IMR-90 (cell line): Measurements from ENCODE around the gene SLC6A17. TPM values are rescaled to one million over a fixed set of nuclear protein-coding genes. Genes with fewer than 3 reads are reported as not detected.

Source experiments
- ATAC-seq: fragments of 200-7000 bp; cut with Tn5 transposase; 2 replicates; pipeline ENCODE4 v1.9.1; 2020; ENCODE audit warnings: low read depth, mild to moderate bottlenecking, moderate library complexity
- BruUV-seq: library from RNA; stranded (reverse); fragments of 400-500 nt; replicated peaks from 2 replicates; lab custom pipeline; 2021; lab: Mats Ljungman, UMichigan
- CTCF ChIA-PET: fragments of 300-600 bp; formaldehyde crosslinking; extraction: SDS; loops from one replicate; lab custom pipeline; 2021; ENCODE audit warnings: antibody characterized with exemption; lab: Yijun Ruan, JAX
- POLR2A ChIA-PET: fragments of 300-600 bp; sonication (Branson Sonifier 250); formaldehyde crosslinking; loops from one replicate; lab custom pipeline; 2022; ENCODE audit warnings: antibody characterized with exemption; ENCODE audit not compliant: unreplicated experiment; lab: Charles Lee
- DNase-seq: peaks from one replicate; pipeline ENCODE4 v3.0.0; 2013
- H2AFZ ChIP-seq: replicated peaks from 2 replicates; pipeline ENCODE3; 2013; ENCODE audit warnings: low read length, mild to moderate bottlenecking; ENCODE audit not compliant: poor library complexity
- H2AK5ac ChIP-seq: 2 replicates; pipeline ENCODE4 v1.6.1; 2013; ENCODE audit warnings: low read depth, low read length, inconsistent platforms
- H2AK9ac ChIP-seq: replicated peaks from 2 replicates; pipeline ENCODE3; 2013; ENCODE audit warnings: mild to moderate bottlenecking, low read depth, low read length, moderate library complexity; ENCODE audit not compliant: poor library complexity
- H2BK120ac ChIP-seq: 2 replicates; pipeline ENCODE4 v1.6.1; 2013; ENCODE audit warnings: low read depth, low read length, inconsistent platforms
- H2BK15ac ChIP-seq: 3 replicates; pipeline ENCODE4 v1.6.1; 2013; ENCODE audit warnings: low read depth, low read length, inconsistent platforms
- H2BK20ac ChIP-seq: 2 replicates; pipeline ENCODE4 v1.6.1; 2013; ENCODE audit warnings: low read depth, mild to moderate bottlenecking, inconsistent platforms, low read length, moderate library complexity
- H2BK5ac ChIP-seq: 2 replicates; pipeline ENCODE4 v1.6.1; 2013; ENCODE audit warnings: mild to moderate bottlenecking, low read depth, low read length, inconsistent platforms; ENCODE audit not compliant: poor library complexity, severe bottlenecking
- H3K14ac ChIP-seq: replicated peaks from 2 replicates; pipeline ENCODE4 v1.6.1; 2013; ENCODE audit warnings: low read depth, low read length, inconsistent platforms
- H3K18ac ChIP-seq: 2 replicates; pipeline ENCODE4 v1.6.1; 2013; ENCODE audit warnings: low read depth, low read length, control low read depth
- H3K23ac ChIP-seq: 2 replicates; pipeline ENCODE4 v1.6.1; 2013; ENCODE audit warnings: low read depth, low read length, inconsistent platforms
- H3K27ac ChIP-seq: 2 replicates; pipeline ENCODE4 v1.5.1; 2013; ENCODE audit warnings: mild to moderate bottlenecking, control low read depth, low read length; ENCODE audit not compliant: insufficient read depth
- H3K27me3 ChIP-seq: 2 replicates; pipeline ENCODE4 v1.6.1; 2013; ENCODE audit warnings: low read length; ENCODE audit not compliant: control insufficient read depth, insufficient read depth
- H3K36me3 ChIP-seq: 2 replicates; pipeline ENCODE4 v1.6.1; 2013; ENCODE audit warnings: low read length, mixed read lengths; ENCODE audit not compliant: control insufficient read depth, insufficient read depth
- H3K4ac ChIP-seq: 2 replicates; pipeline ENCODE4 v1.6.1; 2013; ENCODE audit warnings: low read depth, low read length, inconsistent platforms
- H3K4me1 ChIP-seq: 2 replicates; pipeline ENCODE4 v1.6.1; 2013; ENCODE audit warnings: low read length, mixed read lengths; ENCODE audit not compliant: control insufficient read depth, insufficient read depth
- H3K4me2 ChIP-seq: 2 replicates; pipeline ENCODE4 v1.6.1; 2013; ENCODE audit warnings: low read depth, mild to moderate bottlenecking, control low read depth, low read length, moderate library complexity
- H3K4me3 ChIP-seq: 2 replicates; pipeline ENCODE4 v1.5.1; 2013; ENCODE audit warnings: low read depth, mild to moderate bottlenecking, control low read depth, low read length, moderate library complexity; ENCODE audit not compliant: insufficient read depth
- H3K56ac ChIP-seq: 2 replicates; pipeline ENCODE4 v1.6.1; 2013; ENCODE audit warnings: low read length, inconsistent platforms; ENCODE audit not compliant: insufficient read depth; ENCODE audit errors: extremely low read depth
- H3K79me1 ChIP-seq, 2 experiments: 2 replicates each; pipeline ENCODE4 v1.6.1; 2013; ENCODE audit warnings: low read length in 2 of 2, inconsistent platforms in 1 of 2, low read depth in 1 of 2
- H3K9ac ChIP-seq: 2 replicates; pipeline ENCODE4 v1.6.1; 2013; ENCODE audit warnings: low read depth, low read length, control low read depth
- H3K9me1 ChIP-seq: 2 replicates; pipeline ENCODE4 v1.6.1; 2013; ENCODE audit warnings: low read length, inconsistent platforms; ENCODE audit not compliant: insufficient read depth
- H3K9me3 ChIP-seq: 2 replicates; pipeline ENCODE4 v1.6.1; 2013; ENCODE audit warnings: low read length; ENCODE audit not compliant: control insufficient read depth, insufficient read depth
- H4K20me1 ChIP-seq: 2 replicates; pipeline ENCODE4 v1.6.1; 2013; ENCODE audit warnings: low read length, inconsistent platforms; ENCODE audit not compliant: insufficient read depth
- H4K5ac ChIP-seq: 2 replicates; pipeline ENCODE4 v1.6.1; 2013; ENCODE audit warnings: mild to moderate bottlenecking, low read depth, low read length, control low read depth
- H4K8ac ChIP-seq, 2 experiments: 2 replicates each; pipeline ENCODE4 v1.6.1; 2013; ENCODE audit warnings: low read depth in 2 of 2, low read length in 2 of 2, control low read depth in 1 of 2, inconsistent platforms in 1 of 2
- H4K91ac ChIP-seq: 2 replicates; pipeline ENCODE4 v1.6.1; 2013; ENCODE audit warnings: low read depth, low read length, inconsistent platforms; ENCODE audit not compliant: insufficient read depth
- CHD1 ChIP-seq: IDR thresholded peaks from 2 replicates; pipeline ENCODE4 v1.6.1; 2012; ENCODE audit warnings: low read depth, low read length, improper control_type of control experiment
- MAFK ChIP-seq: IDR thresholded peaks from 2 replicates; pipeline ENCODE4 v1.6.1; 2012; ENCODE audit warnings: low read depth, low read length, improper control_type of control experiment
- MAZ ChIP-seq: IDR thresholded peaks from 2 replicates; pipeline ENCODE4 v1.6.1; 2012; ENCODE audit warnings: low read depth, mild to moderate bottlenecking, low read length, improper control_type of control experiment, moderate library complexity, borderline replicate concordance
- MXI1 ChIP-seq: IDR thresholded peaks from 2 replicates; pipeline ENCODE4 v1.6.1; 2012; ENCODE audit warnings: low read depth, mild to moderate bottlenecking, low read length, moderate library complexity, borderline replicate concordance
- POLR2A ChIP-seq: IDR thresholded peaks from 2 replicates; pipeline ENCODE4 v1.6.1; 2012; ENCODE audit warnings: mild to moderate bottlenecking, low read depth, low read length
- RCOR1 ChIP-seq: IDR thresholded peaks from 2 replicates; pipeline ENCODE4 v1.6.1; 2012; ENCODE audit warnings: mild to moderate bottlenecking, low read length, improper control_type of control experiment; ENCODE audit not compliant: insufficient replicate concordance
- SMC3 ChIP-seq: fragments of 150-350 bp; IDR thresholded peaks from 2 replicates; pipeline ENCODE4 v1.6.1; 2016; ENCODE audit warnings: low read depth, mild to moderate bottlenecking, antibody characterized with exemption, low read length, moderate library complexity
- USF2 ChIP-seq: fragments of 150-350 bp; IDR thresholded peaks from 2 replicates; pipeline ENCODE4 v1.6.1; 2017; ENCODE audit warnings: mild to moderate bottlenecking, antibody characterized with exemption, low read length, low read depth
- WGBS, 2 experiments: methylation state at CpG; one replicate each; pipeline versions ENCODE4 v1.1.5 to v1.1.7; 2013; ENCODE audit warnings: missing lambda C conversion rate in 2 of 2; ENCODE audit not compliant: insufficient read length in 1 of 2; ENCODE audit errors: extremely low coverage in 2 of 2; 5-methylcytosine and 5-hydroxymethylcytosine counted together
- dilution Hi-C: fragments of 300-500 bp; cut with HindIII; formaldehyde crosslinking; loops from one replicate; pipeline ENCODE4 v1.14.3; 2018; ENCODE audit warnings: low sequenced_read_pairs; ENCODE audit not compliant: unreplicated experiment
- in situ Hi-C: fragments of 300-500 bp; cut with MboI; formaldehyde crosslinking; loops from 3 replicates; pipeline ENCODE4 v1.14.3; 2019; ENCODE audit warnings: low sequenced_read_pairs, inconsistent platforms, mixed read lengths
- intact Hi-C: fragments of 100-400 bp; cut with micrococcal nuclease; formaldehyde crosslinking; loops from 2 replicates; pipeline ENCODE4 v1.10.0; 2022
- polyA plus RNA-seq, 3 experiments: library from polyadenylated mRNA; depleted of rRNA; stranded (reverse); fragments of >200 nt; gene quantifications; 2 replicates each; pipeline ENCODE4 v1.2.3, GENCODE V29; 2012; ENCODE audit warnings: low replicate concordance in 1 of 3
- total RNA-seq: library from RNA; depleted of rRNA; stranded (reverse); fragments of >200 nt; gene quantifications from 2 replicates; pipeline ENCODE4 v1.2.3, GENCODE V29; 2012
- TF ChIP-seq, protein P1 (sequence below): fragments of 150-350 bp; IDR thresholded peaks from 2 replicates; pipeline ENCODE4 v1.6.1; 2016; ENCODE audit warnings: low read depth, mild to moderate bottlenecking, low read length, moderate library complexity, borderline replicate concordance
- TF ChIP-seq, protein P2 (sequence below): conservative IDR thresholded peaks from 2 replicates; pipeline ENCODE4 v1.5.1; 2012; ENCODE audit warnings: mild to moderate bottlenecking, low read depth, low read length, improper control_type of control experiment

SLC6A17 gene
- total and polyA plus RNA-seq, 2 of the 4 experiments (the other 2 are of a cell fraction), result 0.54 to 0.82 TPM

DNA sequence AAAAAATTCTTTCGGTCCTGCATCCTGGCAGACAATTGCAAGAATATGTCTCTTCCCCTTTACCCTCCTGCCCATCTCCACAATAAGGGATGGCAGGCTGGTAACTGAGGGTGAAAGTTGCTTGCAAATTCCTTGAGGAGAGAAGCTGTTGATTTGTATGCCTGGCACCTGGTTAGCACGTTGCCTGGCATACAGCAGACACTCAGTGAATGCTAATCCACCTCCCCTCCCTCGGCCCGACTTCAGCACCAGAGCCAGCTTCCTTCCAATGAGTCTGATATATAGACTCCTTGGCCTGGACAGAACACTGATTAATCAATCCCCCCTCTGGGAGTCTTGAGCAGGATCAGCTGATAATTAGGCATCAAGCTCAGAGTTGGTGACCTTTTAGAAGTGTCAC is 99.0 kb downstream of the SLC6A17 start:
- ATAC-seq (no peak), DNase-seq (no peak)
- no peaks in the 10 kb centered on the region for H4K20me1 ChIP-seq
- H3K4ac ChIP-seq, result no peak overlapping the region
- CTCF ChIA-PET, result no interaction called here
- no peak overlapping the region for H3K4me3 ChIP-seq
- POLR2A ChIA-PET, result no interaction called here
- no peak overlapping the region for H4K5ac ChIP-seq
- no peak overlapping the region for H3K4me2 ChIP-seq
- H3K9me3 ChIP-seq, result no peaks in the 10 kb centered on the region
- H2AFZ ChIP-seq, result no peak overlapping the region
- H4K8ac ChIP-seq, result no peak overlapping the region
- H2AK5ac ChIP-seq, result no peak overlapping the region
- H3K14ac ChIP-seq, result no peak overlapping the region
- no peak overlapping the region for H3K9ac ChIP-seq
- no peak overlapping the region for H3K56ac ChIP-seq
- TF ChIP-seq SMC3 (no peak), USF2 (no peak), MXI1 (no peak), POLR2A (no peak), MAZ (no peak), RCOR1 (no peak), CHD1 (no peak), MAFK (no peak)
- TF ChIP-seq, protein P1, sequence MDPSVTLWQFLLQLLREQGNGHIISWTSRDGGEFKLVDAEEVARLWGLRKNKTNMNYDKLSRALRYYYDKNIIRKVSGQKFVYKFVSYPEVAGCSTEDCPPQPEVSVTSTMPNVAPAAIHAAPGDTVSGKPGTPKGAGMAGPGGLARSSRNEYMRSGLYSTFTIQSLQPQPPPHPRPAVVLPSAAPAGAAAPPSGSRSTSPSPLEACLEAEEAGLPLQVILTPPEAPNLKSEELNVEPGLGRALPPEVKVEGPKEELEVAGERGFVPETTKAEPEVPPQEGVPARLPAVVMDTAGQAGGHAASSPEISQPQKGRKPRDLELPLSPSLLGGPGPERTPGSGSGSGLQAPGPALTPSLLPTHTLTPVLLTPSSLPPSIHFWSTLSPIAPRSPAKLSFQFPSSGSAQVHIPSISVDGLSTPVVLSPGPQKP, result no peak
- TF ChIP-seq, protein P2, sequence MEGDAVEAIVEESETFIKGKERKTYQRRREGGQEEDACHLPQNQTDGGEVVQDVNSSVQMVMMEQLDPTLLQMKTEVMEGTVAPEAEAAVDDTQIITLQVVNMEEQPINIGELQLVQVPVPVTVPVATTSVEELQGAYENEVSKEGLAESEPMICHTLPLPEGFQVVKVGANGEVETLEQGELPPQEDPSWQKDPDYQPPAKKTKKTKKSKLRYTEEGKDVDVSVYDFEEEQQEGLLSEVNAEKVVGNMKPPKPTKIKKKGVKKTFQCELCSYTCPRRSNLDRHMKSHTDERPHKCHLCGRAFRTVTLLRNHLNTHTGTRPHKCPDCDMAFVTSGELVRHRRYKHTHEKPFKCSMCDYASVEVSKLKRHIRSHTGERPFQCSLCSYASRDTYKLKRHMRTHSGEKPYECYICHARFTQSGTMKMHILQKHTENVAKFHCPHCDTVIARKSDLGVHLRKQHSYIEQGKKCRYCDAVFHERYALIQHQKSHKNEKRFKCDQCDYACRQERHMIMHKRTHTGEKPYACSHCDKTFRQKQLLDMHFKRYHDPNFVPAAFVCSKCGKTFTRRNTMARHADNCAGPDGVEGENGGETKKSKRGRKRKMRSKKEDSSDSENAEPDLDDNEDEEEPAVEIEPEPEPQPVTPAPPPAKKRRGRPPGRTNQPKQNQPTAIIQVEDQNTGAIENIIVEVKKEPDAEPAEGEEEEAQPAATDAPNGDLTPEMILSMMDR, result no peak
- no peaks in the 10 kb centered on the region for H3K36me3 ChIP-seq
- intact Hi-C loops, result loop anchor here (5.0 kb wide), 1 partner anchor 43 kb away; no protein-coding TSS in a partner anchor
- H3K18ac ChIP-seq, result no peak overlapping the region
- H2BK20ac ChIP-seq, result no peak overlapping the region
- H4K91ac ChIP-seq, result no peak overlapping the region
- H3K4me1 ChIP-seq, result no peaks in the 10 kb centered on the region
- no peaks in the 10 kb centered on the region for H3K9me1 ChIP-seq
- no peak overlapping the region for H2AK9ac ChIP-seq
- in situ Hi-C loops, result no loop called here
- H3K79me1 ChIP-seq, result no peaks in the 10 kb centered on the region
- dilution Hi-C loops, result no loop called here
- no peak overlapping the region for H2BK15ac ChIP-seq
- no peak overlapping the region for H3K23ac ChIP-seq
- H3K27ac ChIP-seq, result no peak overlapping the region
- WGBS, 2 experiments, result no CpG with 5 or more reads among the region's 4 CpGs
- H3K27me3 ChIP-seq, result peaks cover 40% of the 10 kb centered on the region
- BruUV-seq, result no TSS peak
- H2BK120ac ChIP-seq, result no peak overlapping the region
- H2BK5ac ChIP-seq, result no peak overlapping the region
